SK-N-SH (cell line): ENCODE data around the gene REC114. TPM values are rescaled to one million over a fixed set of nuclear protein-coding genes. Genes with fewer than 3 reads are reported as not detected.

Experiments
- CTCF ChIA-PET: fragments of 300-600, 350-600 bp; formaldehyde crosslinking; extraction: SDS; loops from one replicate; lab custom pipeline; 2021; lab: Yijun Ruan, JAX
- POLR2A ChIA-PET: fragments of 350-600 bp; sonication (Branson Sonifier 250); formaldehyde crosslinking; extraction: SDS; loops from one replicate; lab custom pipeline; 2020; ENCODE audit warnings: antibody characterized with exemption, inconsistent platforms; lab: Yijun Ruan, JAX
- DNase-seq: peaks from one replicate; pipeline ENCODE4 v3.0.0; 2012
- H2AFZ ChIP-seq: fragments of 200-600 bp; sonication (generic); 2 replicates; pipeline ENCODE4 v1.8.1; 2016; ENCODE audit warnings: antibody characterized with exemption, mild to moderate bottlenecking, low read depth
- H3F3A ChIP-seq: fragments of 200-600 bp; sonication (generic); replicated peaks from 2 replicates; pipeline ENCODE3; 2016; ENCODE audit warnings: antibody characterized with exemption, mild to moderate bottlenecking; ENCODE audit not compliant: insufficient read depth
- H3K27ac ChIP-seq, 2 experiments: fragments of 200-500 bp in 1 of 2; fragments of 200-600 bp in 1 of 2; sonication (Bioruptor generic) in 1 of 2; sonication (generic), shearing (Covaris generic) in 1 of 2; 2 replicates each; pipeline versions ENCODE4 v1.5.1 to v1.6.1; 2014 to 2016; ENCODE audit warnings: low read depth in 2 of 2, inconsistent platforms in 1 of 2, low read length in 1 of 2, mild to moderate bottlenecking in 1 of 2, mixed read lengths in 1 of 2
- H3K27me3 ChIP-seq: fragments of 200-600 bp; sonication (generic), shearing (Covaris generic); 2 replicates; pipeline ENCODE4 v1.6.1; 2016; ENCODE audit warnings: mixed run types; ENCODE audit not compliant: insufficient read depth
- H3K36me3 ChIP-seq, 2 experiments: fragments of 200-500 bp in 1 of 2; fragments of 200-600 bp in 1 of 2; sonication (Bioruptor generic) in 1 of 2; sonication (generic) in 1 of 2; replicated peaks in 1 of 2; 2 replicates each; pipeline versions ENCODE3 to v1.5.1; 2014 to 2016; ENCODE audit warnings: low read length in 1 of 2, mild to moderate bottlenecking in 1 of 2; ENCODE audit not compliant: insufficient read depth in 2 of 2, control insufficient read depth in 1 of 2
- H3K4me1 ChIP-seq, 2 experiments: fragments of 200-500 bp in 1 of 2; fragments of 200-600 bp in 1 of 2; sonication (Bioruptor generic) in 1 of 2; sonication (generic), shearing (Covaris generic) in 1 of 2; 2 replicates each; pipeline versions ENCODE4 v1.5.1 to v1.6.1; 2014 to 2016; ENCODE audit warnings: low read depth in 1 of 2, low read length in 1 of 2, mixed run types in 1 of 2; ENCODE audit not compliant: insufficient read depth in 2 of 2, control insufficient read depth in 1 of 2
- H3K4me2 ChIP-seq: fragments of 200-600 bp; sonication (generic), shearing (Covaris generic); 2 replicates; pipeline ENCODE4 v1.6.1; 2017; ENCODE audit warnings: mixed run types
- H3K4me3 ChIP-seq, 2 experiments: fragments of 200-500 bp in 1 of 2; fragments of 200-600 bp in 1 of 2; sonication (Bioruptor generic) in 1 of 2; sonication (generic), shearing (Covaris generic) in 1 of 2; 2 replicates each; pipeline versions ENCODE4 v1.5.1 to v1.8.1; 2014 to 2016; ENCODE audit warnings: low read depth in 2 of 2, inconsistent platforms in 1 of 2, low read length in 1 of 2, mild to moderate bottlenecking in 1 of 2, mixed read lengths in 1 of 2, moderate library complexity in 1 of 2
- H3K79me2 ChIP-seq: fragments of 200-600 bp; sonication (generic); 2 replicates; pipeline ENCODE4 v1.8.1; 2017; ENCODE audit warnings: mild to moderate bottlenecking; ENCODE audit not compliant: insufficient read depth
- H3K9ac ChIP-seq: fragments of 200-600 bp; sonication (generic); 2 replicates; pipeline ENCODE4 v1.6.1; 2017; ENCODE audit warnings: mixed run types
- H3K9me2 ChIP-seq: fragments of 200-600 bp; sonication (generic); 2 replicates; pipeline ENCODE4 v1.6.1; 2017; ENCODE audit warnings: mixed run types
- H3K9me3 ChIP-seq: fragments of 200-600 bp; sonication (generic); 2 replicates; pipeline ENCODE4 v1.6.1; 2017; ENCODE audit warnings: mixed run types, mild to moderate bottlenecking, moderate library complexity
- H4K20me1 ChIP-seq: fragments of 200-600 bp; sonication (generic); 2 replicates; pipeline ENCODE4 v1.6.1; 2017; ENCODE audit warnings: mild to moderate bottlenecking, mixed run types; ENCODE audit not compliant: insufficient read depth
- CHD2 ChIP-seq: fragments of 150-350 bp; IDR thresholded peaks from 2 replicates; pipeline ENCODE4 v1.6.1; 2018; ENCODE audit warnings: low read length; ENCODE audit not compliant: partially characterized antibody
- ELF1 ChIP-seq: IDR thresholded peaks from 2 replicates; pipeline ENCODE4 v1.4.0; 2012
- EZH2phosphoT487 ChIP-seq: fragments of 200-600 bp; sonication (generic); IDR thresholded peaks from 2 replicates; pipeline ENCODE4 v1.6.1; 2017; ENCODE audit warnings: low read depth, mixed run types, mild to moderate bottlenecking, antibody characterized with exemption, moderate library complexity, borderline replicate concordance
- FOSL2 ChIP-seq: IDR thresholded peaks from 2 replicates; pipeline ENCODE4 v1.4.0; 2012; ENCODE audit warnings: low read depth, mild to moderate bottlenecking, moderate library complexity, borderline replicate concordance
- FOXJ3 ChIP-seq: sonication (generic); formaldehyde crosslinking; IDR thresholded peaks from 2 replicates; pipeline ENCODE4 v1.5.1; 2020; ENCODE audit warnings: mild to moderate bottlenecking, missing genetic modification reagents
- FOXM1 ChIP-seq: IDR thresholded peaks from 2 replicates; pipeline ENCODE4 v1.4.0; 2012; ENCODE audit warnings: low read depth, mild to moderate bottlenecking
- GATA2 ChIP-seq: sonication (generic); formaldehyde crosslinking; IDR thresholded peaks from 2 replicates; pipeline ENCODE4 v1.5.0; 2020; ENCODE audit warnings: mild to moderate bottlenecking, missing genetic modification reagents
- IRF3 ChIP-seq: fragments of 150-350 bp; IDR thresholded peaks from 2 replicates; pipeline ENCODE4 v1.6.1; 2016; ENCODE audit warnings: mild to moderate bottlenecking, low read depth, low read length
- MXI1 ChIP-seq: IDR thresholded peaks from 2 replicates; pipeline ENCODE4 v1.6.1; 2012; ENCODE audit warnings: mild to moderate bottlenecking, low read depth, low read length, improper control_type of control experiment
- NFIC ChIP-seq: IDR thresholded peaks from 2 replicates; pipeline ENCODE4 v1.4.0; 2012; ENCODE audit warnings: borderline replicate concordance
- NRF1 ChIP-seq: IDR thresholded peaks from 2 replicates; pipeline ENCODE4 v1.6.1; 2012; ENCODE audit warnings: low read depth, mild to moderate bottlenecking, low read length
- POLR2AphosphoS5 ChIP-seq: IDR thresholded peaks from 2 replicates; pipeline ENCODE4 v1.6.1; 2012; ENCODE audit warnings: low read depth, low read length
- RAD21 ChIP-seq: IDR thresholded peaks from 2 replicates; pipeline ENCODE4 v1.6.1; 2012; ENCODE audit warnings: mild to moderate bottlenecking, low read length
- RFX5 ChIP-seq: IDR thresholded peaks from 2 replicates; pipeline ENCODE4 v1.6.1; 2012; ENCODE audit warnings: mild to moderate bottlenecking, improper control_type of control experiment, low read length
- RXRA ChIP-seq: IDR thresholded peaks from 2 replicates; pipeline ENCODE4 v1.4.0; 2012; ENCODE audit warnings: low read depth, mild to moderate bottlenecking, borderline replicate concordance
- SMC3 ChIP-seq: IDR thresholded peaks from 2 replicates; pipeline ENCODE4 v1.6.1; 2012; ENCODE audit warnings: low read depth, low read length, improper control_type of control experiment
- TAF1 ChIP-seq: IDR thresholded peaks from 2 replicates; pipeline ENCODE4 v1.6.1; 2012; ENCODE audit warnings: low read depth, mild to moderate bottlenecking, low read length, moderate library complexity, borderline replicate concordance
- USF2 ChIP-seq: fragments of 150-350 bp; IDR thresholded peaks from 2 replicates; pipeline ENCODE4 v1.6.1; 2017; ENCODE audit warnings: antibody characterized with exemption, low read length, low read depth, borderline replicate concordance
- ZBTB33 ChIP-seq: IDR thresholded peaks from 2 replicates; pipeline ENCODE4 v1.4.0; 2012; ENCODE audit warnings: low read depth, borderline replicate concordance
- WGBS: methylation state at CpG from one replicate; pipeline ENCODE4 v1.1.6; 2017; ENCODE audit warnings: low lambda C conversion rate; 5-methylcytosine and 5-hydroxymethylcytosine counted together
- polyA plus RNA-seq, 3 experiments: library from polyadenylated mRNA; depleted of rRNA; stranded (reverse); fragments of >200 nt; gene quantifications; 2 replicates each; pipeline ENCODE4 v1.2.3, GENCODE V29; 2012
- TF ChIP-seq, protein P1 (sequence below): IDR thresholded peaks from 2 replicates; pipeline ENCODE4; 2012

REC114 gene
- polyA plus RNA-seq, 1 of the 3 experiments (the other 2 are of a cell fraction), result not detected

- ChIA-PET POLR2A (no interaction called here), CTCF (interaction anchor here (0.9 to 4.3 kb wide), 5 partner anchors 12 to 78 kb away, joined by 3 to 21 read pairs (median 5); partner anchors contain the start of gene CD276)
- Histone ChIP-seq H3K4me1 (peaks cover 16 to 35% of the 10 kb centered on the region in 2 experiments), H3K9ac (no peak overlapping the region), H3K27me3 (no peaks in the 10 kb centered on the region), H4K20me1 (peaks cover 94% of the 10 kb centered on the region), H3K27ac (peak overlapping the region in 1 of 2 experiments; percentile 0; a peak in 1 of 4 replicates), H3K79me2 (peaks cover 90% of the 10 kb centered on the region), H2AFZ (no peak overlapping the region), H3F3A (peaks cover 35% of the 10 kb centered on the region), H3K4me2 (no peak overlapping the region), H3K9me2 (no peaks in the 10 kb centered on the region), H3K36me3 (peaks cover 0 to 5% of the 10 kb centered on the region in 2 experiments), H3K4me3 (no peak overlapping the region), H3K9me3 (no peaks in the 10 kb centered on the region)
- WGBS, result 96% methylated on average over 5 of the region's 5 CpGs
- no peak for DNase-seq
- TF ChIP-seq RFX5 (no peak), NRF1 (no peak), RAD21 (no peak), FOXJ3 (CRISPR knock-in tag) (no peak), USF2 (no peak), POLR2AphosphoS5 (no peak), SMC3 (no peak), NFIC (no peak)
These were observed 162.9 kb downstream of the REC114 start for GRCh38 chr15:73605759-73606436.

DNA sequence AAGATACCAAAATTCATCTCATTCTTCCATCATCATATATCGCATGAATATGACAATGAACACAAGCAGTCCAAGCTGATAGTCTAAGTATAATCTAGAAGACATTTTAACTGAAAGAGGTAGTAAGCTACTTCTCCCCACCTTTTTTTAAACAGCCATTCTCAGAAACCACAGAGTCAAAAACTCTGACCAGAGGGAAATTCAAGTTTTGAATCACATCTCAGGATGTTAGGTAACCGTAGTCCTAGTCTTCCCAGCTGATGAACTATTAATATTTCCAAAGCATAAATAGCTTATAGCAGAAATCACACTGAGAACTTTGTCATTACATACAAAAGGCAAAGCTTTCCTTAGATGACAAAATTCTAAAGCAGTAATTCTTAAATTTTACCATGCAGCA is 164.4 kb downstream of the REC114 start:
- no peaks in the 10 kb centered on the region for H3K27me3 ChIP-seq
- peaks cover 91% of the 10 kb centered on the region for H3K79me2 ChIP-seq
- no peak overlapping the region for H2AFZ ChIP-seq
- peaks cover 24% of the 10 kb centered on the region for H3F3A ChIP-seq
- 91% methylated on average over 2 of the region's 2 CpGs for WGBS
- ChIA-PET CTCF (interaction anchor here (1.1 to 3.6 kb wide), 5 partner anchors 11 to 334 kb away, joined by 3 to 21 read pairs (median 3); no protein-coding TSS in a partner anchor), POLR2A (interaction anchor here (0.6 kb wide), 1 partner anchor 11 kb away, joined by 3 read pairs; no protein-coding TSS in a partner anchor)
- H4K20me1 ChIP-seq, result peaks cover 94% of the 10 kb centered on the region
- no peaks in the 10 kb centered on the region for H3K9me2 ChIP-seq
- no peak overlapping the region for H3K4me3 ChIP-seq
- H3K9ac ChIP-seq, result no peak overlapping the region
- no peak for DNase-seq
- peaks cover 0 to 5% of the 10 kb centered on the region in 2 experiments for H3K36me3 ChIP-seq
- peaks cover 2 to 19% of the 10 kb centered on the region in 2 experiments; a peak in 3 of 4 replicates for H3K4me1 ChIP-seq
- H3K27ac ChIP-seq, result no peak overlapping the region
- H3K4me2 ChIP-seq, result no peak overlapping the region
- no peaks in the 10 kb centered on the region for H3K9me3 ChIP-seq
- TF ChIP-seq MXI1 (no peak), RAD21 (no peak), IRF3 (no peak), ELF1 (no peak), GATA2 (CRISPR knock-in tag) (no peak), USF2 (no peak), CHD2 (no peak), TAF1 (no peak), RXRA (no peak), FOSL2 (no peak), EZH2phosphoT487 (no peak), FOXM1 (no peak), FOXJ3 (CRISPR knock-in tag) (no peak), POLR2AphosphoS5 (no peak), ZBTB33 (no peak), NFIC (no peak), RFX5 (no peak)
- TF ChIP-seq, protein P1, sequence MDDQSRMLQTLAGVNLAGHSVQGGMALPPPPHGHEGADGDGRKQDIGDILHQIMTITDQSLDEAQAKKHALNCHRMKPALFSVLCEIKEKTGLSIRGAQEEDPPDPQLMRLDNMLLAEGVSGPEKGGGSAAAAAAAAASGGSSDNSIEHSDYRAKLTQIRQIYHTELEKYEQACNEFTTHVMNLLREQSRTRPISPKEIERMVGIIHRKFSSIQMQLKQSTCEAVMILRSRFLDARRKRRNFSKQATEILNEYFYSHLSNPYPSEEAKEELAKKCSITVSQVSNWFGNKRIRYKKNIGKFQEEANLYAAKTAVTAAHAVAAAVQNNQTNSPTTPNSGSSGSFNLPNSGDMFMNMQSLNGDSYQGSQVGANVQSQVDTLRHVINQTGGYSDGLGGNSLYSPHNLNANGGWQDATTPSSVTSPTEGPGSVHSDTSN, result no peak
